ENCODE measurements around the gene ADAMTSL3.

- TF ChIP-seq, protein P1, sequence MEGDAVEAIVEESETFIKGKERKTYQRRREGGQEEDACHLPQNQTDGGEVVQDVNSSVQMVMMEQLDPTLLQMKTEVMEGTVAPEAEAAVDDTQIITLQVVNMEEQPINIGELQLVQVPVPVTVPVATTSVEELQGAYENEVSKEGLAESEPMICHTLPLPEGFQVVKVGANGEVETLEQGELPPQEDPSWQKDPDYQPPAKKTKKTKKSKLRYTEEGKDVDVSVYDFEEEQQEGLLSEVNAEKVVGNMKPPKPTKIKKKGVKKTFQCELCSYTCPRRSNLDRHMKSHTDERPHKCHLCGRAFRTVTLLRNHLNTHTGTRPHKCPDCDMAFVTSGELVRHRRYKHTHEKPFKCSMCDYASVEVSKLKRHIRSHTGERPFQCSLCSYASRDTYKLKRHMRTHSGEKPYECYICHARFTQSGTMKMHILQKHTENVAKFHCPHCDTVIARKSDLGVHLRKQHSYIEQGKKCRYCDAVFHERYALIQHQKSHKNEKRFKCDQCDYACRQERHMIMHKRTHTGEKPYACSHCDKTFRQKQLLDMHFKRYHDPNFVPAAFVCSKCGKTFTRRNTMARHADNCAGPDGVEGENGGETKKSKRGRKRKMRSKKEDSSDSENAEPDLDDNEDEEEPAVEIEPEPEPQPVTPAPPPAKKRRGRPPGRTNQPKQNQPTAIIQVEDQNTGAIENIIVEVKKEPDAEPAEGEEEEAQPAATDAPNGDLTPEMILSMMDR (IDR thresholded peaks at IDR 0.05; ENCODE audit: insufficient read depth, low read length, poor library complexity, severe bottlenecking), result no peak
- no peak for TF ChIP-seq EZH2phosphoT487 (conservative IDR thresholded peaks at IDR 0.05; ENCODE audit: low read length)
Observed at GRCh38 chr15:83887961-83888360, 234.0 kb downstream of the ADAMTSL3 start.

All from SU-DHL-6 (cell line).